Bronchial epithelial cell (primary cell): ENCODE measurements around the gene ALKBH5. TPM values are rescaled to one million over a fixed set of nuclear protein-coding genes. Genes with fewer than 3 reads are reported as not detected.
A peak's percentile ranks its signal among the peaks of the same experiment; 100 is the strongest.

Source experiments
- DNase-seq: peaks from one replicate; pipeline ENCODE4 v3.0.0-alpha.2; 2010; ENCODE audit warnings: low read depth
- FAIRE-seq: peaks from 2 replicates; lab custom pipeline; 2011; peaks lifted over from hg19 to GRCh38; lab: Jason Lieb, UNC
- H3K27me3 ChIP-seq: 2 replicates; pipeline ENCODE4 v1.5.1; 2011; ENCODE audit warnings: low read length; ENCODE audit not compliant: control insufficient read depth, insufficient read depth
- H3K36me3 ChIP-seq: 2 replicates; pipeline ENCODE4 v1.5.1; 2011; ENCODE audit warnings: low read length; ENCODE audit not compliant: control insufficient read depth, insufficient read depth
- H3K4me3 ChIP-seq: 2 replicates; pipeline ENCODE4 v1.5.1; 2011; ENCODE audit warnings: mild to moderate bottlenecking, low read depth, low read length, control low read depth
- total RNA-seq: library from RNA; depleted of rRNA; stranded (reverse); fragments of >200 nt; gene quantifications from 2 replicates; pipeline ENCODE4 v1.2.1, GENCODE V29; 2014
- TF ChIP-seq, protein P1 (sequence below): IDR thresholded peaks from 2 replicates; pipeline ENCODE4 v1.5.1; 2011; ENCODE audit warnings: mild to moderate bottlenecking, moderate library complexity, low read length, control low read depth, inconsistent platforms; ENCODE audit not compliant: insufficient read depth, severe bottlenecking

ALKBH5 gene
- total RNA-seq, 1 donor from 2014 or later = 104 TPM

DNA sequence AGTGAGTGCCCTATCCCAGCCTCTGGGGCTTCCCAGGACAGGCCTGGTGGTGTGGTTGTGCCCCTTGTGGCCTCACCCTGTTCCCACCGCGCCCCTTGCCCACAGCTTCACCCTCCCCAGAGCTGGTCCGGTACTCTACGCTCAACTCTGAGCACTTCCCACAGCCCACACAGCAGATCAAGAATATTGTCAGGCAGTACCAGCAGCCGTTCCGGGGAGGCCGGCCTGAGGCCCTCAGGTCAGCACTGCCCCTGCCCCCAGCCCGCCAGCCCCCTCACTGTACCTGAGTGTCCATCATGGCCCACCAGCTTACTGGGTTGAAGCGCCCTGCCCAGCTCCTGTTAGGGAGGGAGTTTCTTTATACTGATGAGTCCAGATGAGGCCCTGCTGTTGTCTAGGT, 32.3 kb upstream of the ALKBH5 start:
- TF ChIP-seq, protein P1, sequence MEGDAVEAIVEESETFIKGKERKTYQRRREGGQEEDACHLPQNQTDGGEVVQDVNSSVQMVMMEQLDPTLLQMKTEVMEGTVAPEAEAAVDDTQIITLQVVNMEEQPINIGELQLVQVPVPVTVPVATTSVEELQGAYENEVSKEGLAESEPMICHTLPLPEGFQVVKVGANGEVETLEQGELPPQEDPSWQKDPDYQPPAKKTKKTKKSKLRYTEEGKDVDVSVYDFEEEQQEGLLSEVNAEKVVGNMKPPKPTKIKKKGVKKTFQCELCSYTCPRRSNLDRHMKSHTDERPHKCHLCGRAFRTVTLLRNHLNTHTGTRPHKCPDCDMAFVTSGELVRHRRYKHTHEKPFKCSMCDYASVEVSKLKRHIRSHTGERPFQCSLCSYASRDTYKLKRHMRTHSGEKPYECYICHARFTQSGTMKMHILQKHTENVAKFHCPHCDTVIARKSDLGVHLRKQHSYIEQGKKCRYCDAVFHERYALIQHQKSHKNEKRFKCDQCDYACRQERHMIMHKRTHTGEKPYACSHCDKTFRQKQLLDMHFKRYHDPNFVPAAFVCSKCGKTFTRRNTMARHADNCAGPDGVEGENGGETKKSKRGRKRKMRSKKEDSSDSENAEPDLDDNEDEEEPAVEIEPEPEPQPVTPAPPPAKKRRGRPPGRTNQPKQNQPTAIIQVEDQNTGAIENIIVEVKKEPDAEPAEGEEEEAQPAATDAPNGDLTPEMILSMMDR = no peak

GRCh38 chr17:18155179-18155578, 28.4 kb upstream of the ALKBH5 start:
- no peak for DNase-seq
- TF ChIP-seq, protein P1 = no peak
- no peak for FAIRE-seq
- H3K4me3 ChIP-seq = no peak overlapping the region
- no peaks in the 10 kb centered on the region for H3K27me3 ChIP-seq
- no peaks in the 10 kb centered on the region for H3K36me3 ChIP-seq

More for the DNA sequence above, 32.3 kb upstream of the ALKBH5 start:
- no peak overlapping the region for H3K4me3 ChIP-seq
- no peaks in the 10 kb centered on the region for H3K27me3 ChIP-seq
- no peaks in the 10 kb centered on the region for H3K36me3 ChIP-seq
- DNase-seq (no peak), FAIRE-seq (no peak)

DNA sequence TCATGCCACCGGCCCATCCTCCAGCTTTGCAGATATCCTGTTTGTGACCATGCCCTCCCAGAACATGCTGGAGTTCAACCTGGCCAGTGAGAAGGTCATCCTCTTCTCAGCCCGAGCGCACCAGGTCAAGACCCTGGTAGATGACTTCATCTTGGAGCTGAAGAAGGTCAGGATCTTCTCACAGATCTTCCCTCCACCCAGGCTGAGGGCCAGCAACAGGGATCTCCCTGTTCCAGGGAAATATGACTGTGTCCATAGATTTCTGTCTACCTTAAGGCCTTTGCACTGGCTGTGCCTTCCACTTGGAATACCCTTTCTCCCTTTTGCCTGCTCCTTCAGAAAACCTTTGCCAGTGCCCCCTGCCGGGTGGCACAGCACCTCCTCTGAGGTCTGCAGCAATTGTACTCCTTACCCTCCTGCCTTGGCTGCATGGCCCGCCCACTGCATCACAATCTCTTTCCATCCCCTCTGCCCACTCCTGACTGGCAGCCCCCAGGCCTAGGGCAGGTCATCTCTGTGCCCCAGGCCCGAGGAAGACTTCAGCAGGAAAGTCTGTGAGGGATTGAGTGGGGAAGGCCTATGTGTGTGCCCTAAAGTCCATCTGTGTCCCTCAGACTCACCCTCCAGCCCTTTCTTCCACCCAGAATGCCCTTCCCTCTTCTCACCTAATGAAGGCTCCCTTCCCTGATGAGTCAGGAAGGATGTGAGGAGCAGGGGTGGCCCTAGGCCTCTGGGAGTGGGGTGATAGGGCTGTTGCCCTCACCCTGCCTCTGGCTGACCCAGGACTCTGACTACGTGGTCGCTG, 27.3 kb upstream of the ALKBH5 start:
- TF ChIP-seq, protein P1 = no peak
- Histone ChIP-seq H3K27me3 (no peaks in the 10 kb centered on the region), H3K4me3 (no peak overlapping the region), H3K36me3 (no peaks in the 10 kb centered on the region)
- FAIRE-seq = no peak
- DNase-seq = peak; percentile 39

GRCh38 chr17:18156976-18157280, 26.7 kb upstream of the ALKBH5 start:
- TF ChIP-seq, protein P1 = no peak
- Histone ChIP-seq H3K27me3 (no peaks in the 10 kb centered on the region), H3K4me3 (no peak overlapping the region), H3K36me3 (no peaks in the 10 kb centered on the region)
- DNase-seq (no peak), FAIRE-seq (no peak)

DNA sequence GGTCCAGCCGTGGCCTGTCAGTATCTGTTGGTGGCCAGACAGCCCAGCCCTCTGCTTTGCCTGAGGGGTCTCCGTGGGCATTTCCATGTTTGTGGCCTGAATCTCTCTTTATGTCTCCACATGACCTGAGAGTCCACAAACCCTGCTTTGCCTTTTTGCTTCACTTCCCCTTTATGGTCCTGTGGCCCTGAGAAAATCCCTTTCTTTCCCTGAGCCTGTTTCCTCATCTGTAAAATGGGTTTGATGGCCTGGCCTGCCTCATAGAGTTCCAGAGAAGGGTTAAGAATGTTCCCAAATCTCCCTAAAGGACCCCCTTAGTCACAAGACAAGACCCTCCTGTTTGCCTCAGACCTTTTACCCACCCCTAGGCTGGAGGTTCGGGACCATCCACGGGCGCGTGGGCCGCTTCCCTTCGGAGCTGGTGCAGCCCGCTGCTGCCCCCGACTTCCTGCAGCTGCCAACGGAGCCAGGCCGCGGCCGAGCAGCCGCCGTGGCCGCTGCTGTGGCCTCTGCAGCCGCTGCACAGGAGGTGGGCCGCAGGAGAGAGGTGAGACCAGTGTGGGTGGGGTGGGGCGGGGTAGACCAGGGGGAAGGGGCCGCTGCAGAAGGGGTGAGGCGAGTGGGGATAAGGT, 26.2 kb upstream of the ALKBH5 start:
- FAIRE-seq (no peak), DNase-seq (no peak)
- Histone ChIP-seq H3K27me3 (no peaks in the 10 kb centered on the region), H3K36me3 (no peaks in the 10 kb centered on the region), H3K4me3 (no peak overlapping the region)
- TF ChIP-seq, protein P1 = no peak
